SK-N-SH treated with all-trans-retinoic acid at 6 μM for 48 hours (cell line): ENCODE results near the gene SALL1.
A peak's percentile ranks its signal among the peaks of the same experiment; 100 is the strongest.

Experiments
- ATAC-seq: fragments of 200-7000 bp; cut with Tn5 transposase; 3 replicates; pipeline ENCODE4 v1.9.1; 2020; ENCODE audit warnings: mild to moderate bottlenecking, moderate library complexity
- ARNTL ChIP-seq: fragments of 450-650 bp; formaldehyde crosslinking; IDR thresholded peaks from 2 replicates; pipeline ENCODE4 v1.5.0; 2020; ENCODE audit warnings: low read depth, mild to moderate bottlenecking, moderate library complexity, borderline replicate concordance
- BACH2 ChIP-seq: fragments of 250-450 bp; sonication (Bioruptor Pico); IDR thresholded peaks from 2 replicates; pipeline ENCODE4 v1.9.0; 2021; ENCODE audit warnings: mild to moderate bottlenecking, borderline replicate concordance
- CSDC2 ChIP-seq: fragments of 250-450 bp; sonication (Bioruptor Pico); IDR thresholded peaks from 2 replicates; pipeline ENCODE4 v1.5.0; 2020; ENCODE audit warnings: mild to moderate bottlenecking, moderate library complexity
- ESRRG ChIP-seq: fragments of 250-450 bp; sonication (Bioruptor Pico); IDR thresholded peaks from 2 replicates; pipeline ENCODE4 v1.6.1; 2021; ENCODE audit warnings: mild to moderate bottlenecking
- GLIS3 ChIP-seq: fragments of 250-450 bp; sonication (Bioruptor Pico); IDR thresholded peaks from 2 replicates; pipeline ENCODE4 v1.5.0; 2020; ENCODE audit warnings: mild to moderate bottlenecking, moderate library complexity
- ISL1 ChIP-seq: fragments of 250-450 bp; sonication (Bioruptor Pico); IDR thresholded peaks from 2 replicates; pipeline ENCODE4 v2.1.2; 2022; ENCODE audit warnings: mild to moderate bottlenecking, moderate library complexity
- OSR1 ChIP-seq: fragments of 250-450 bp; sonication (Bioruptor Pico); IDR thresholded peaks from 2 replicates; pipeline ENCODE4 v1.8.0; 2022; ENCODE audit warnings: moderate library complexity, mild to moderate bottlenecking, inconsistent platforms
- PPARA ChIP-seq: fragments of 250-450 bp; sonication (Bioruptor Pico); IDR thresholded peaks from 2 replicates; pipeline ENCODE4 v1.5.0; 2020; ENCODE audit warnings: mild to moderate bottlenecking, borderline replicate concordance
- RARB ChIP-seq: fragments of 250-450 bp; sonication (Bioruptor Pico); IDR thresholded peaks from 2 replicates; pipeline ENCODE4 v1.8.0; 2021; ENCODE audit warnings: mild to moderate bottlenecking, moderate library complexity
- SNAI2 ChIP-seq: fragments of 250-450 bp; sonication (Bioruptor Pico); IDR thresholded peaks from 2 replicates; pipeline ENCODE4 v1.5.0; 2020; ENCODE audit warnings: mild to moderate bottlenecking, moderate library complexity
- TCF4 ChIP-seq: fragments of 250-450 bp; sonication (Bioruptor Pico); IDR thresholded peaks from 2 replicates; pipeline ENCODE4 v1.8.0; 2021; ENCODE audit warnings: mild to moderate bottlenecking, moderate library complexity, borderline replicate concordance
- TOX ChIP-seq: fragments of 250-450 bp; sonication (Bioruptor Pico); IDR thresholded peaks from 2 replicates; pipeline ENCODE4 v1.8.0; 2021; ENCODE audit warnings: mild to moderate bottlenecking, moderate library complexity, borderline replicate concordance
- ZC3H10 ChIP-seq: fragments of 250-450 bp; sonication (Bioruptor Pico); IDR thresholded peaks from 2 replicates; pipeline ENCODE4 v1.5.1; 2021; ENCODE audit warnings: mild to moderate bottlenecking, moderate library complexity
- ZFP3 ChIP-seq: fragments of 250-450 bp; sonication (Bioruptor Pico); IDR thresholded peaks from 2 replicates; pipeline ENCODE4 v1.5.0; 2020; ENCODE audit warnings: mild to moderate bottlenecking, moderate library complexity
- ZFP30 ChIP-seq: fragments of 450-650 bp; formaldehyde crosslinking; IDR thresholded peaks from 2 replicates; pipeline ENCODE4 v1.5.0; 2022; ENCODE audit warnings: mild to moderate bottlenecking, moderate library complexity
- ZNF565 ChIP-seq: fragments of 450-650 bp; formaldehyde crosslinking; conservative IDR thresholded peaks from 2 replicates; pipeline ENCODE4 v1.5.0; 2020; ENCODE audit warnings: low read depth, mild to moderate bottlenecking, moderate library complexity
- ZNF70 ChIP-seq: fragments of 450-650 bp; formaldehyde crosslinking; IDR thresholded peaks from 2 replicates; pipeline ENCODE4 v1.5.0; 2020; ENCODE audit warnings: mild to moderate bottlenecking, moderate library complexity
- TF ChIP-seq, protein P1 (sequence below): fragments of 250-450 bp; sonication (Bioruptor Pico); IDR thresholded peaks from 2 replicates; pipeline ENCODE4 v1.8.0; 2021; ENCODE audit warnings: low read depth, mild to moderate bottlenecking, moderate library complexity, borderline replicate concordance
- TF ChIP-seq, protein P2 (sequence below): fragments of 250-450 bp; sonication (Bioruptor Pico); IDR thresholded peaks from 2 replicates; pipeline ENCODE4 v1.8.0; 2020; ENCODE audit warnings: mild to moderate bottlenecking, moderate library complexity, borderline replicate concordance
- TF ChIP-seq, protein P3 (sequence below): fragments of 250-450 bp; sonication (Bioruptor Pico); IDR thresholded peaks from 2 replicates; pipeline ENCODE4 v1.5.1; 2021; ENCODE audit warnings: mild to moderate bottlenecking, moderate library complexity
- TF ChIP-seq, protein P4 (sequence below): fragments of 250-450 bp; sonication (Bioruptor Pico); IDR thresholded peaks from 2 replicates; pipeline ENCODE4 v1.5.1; 2020; ENCODE audit warnings: low read depth, mild to moderate bottlenecking, moderate library complexity

SALL1 gene

DNA sequence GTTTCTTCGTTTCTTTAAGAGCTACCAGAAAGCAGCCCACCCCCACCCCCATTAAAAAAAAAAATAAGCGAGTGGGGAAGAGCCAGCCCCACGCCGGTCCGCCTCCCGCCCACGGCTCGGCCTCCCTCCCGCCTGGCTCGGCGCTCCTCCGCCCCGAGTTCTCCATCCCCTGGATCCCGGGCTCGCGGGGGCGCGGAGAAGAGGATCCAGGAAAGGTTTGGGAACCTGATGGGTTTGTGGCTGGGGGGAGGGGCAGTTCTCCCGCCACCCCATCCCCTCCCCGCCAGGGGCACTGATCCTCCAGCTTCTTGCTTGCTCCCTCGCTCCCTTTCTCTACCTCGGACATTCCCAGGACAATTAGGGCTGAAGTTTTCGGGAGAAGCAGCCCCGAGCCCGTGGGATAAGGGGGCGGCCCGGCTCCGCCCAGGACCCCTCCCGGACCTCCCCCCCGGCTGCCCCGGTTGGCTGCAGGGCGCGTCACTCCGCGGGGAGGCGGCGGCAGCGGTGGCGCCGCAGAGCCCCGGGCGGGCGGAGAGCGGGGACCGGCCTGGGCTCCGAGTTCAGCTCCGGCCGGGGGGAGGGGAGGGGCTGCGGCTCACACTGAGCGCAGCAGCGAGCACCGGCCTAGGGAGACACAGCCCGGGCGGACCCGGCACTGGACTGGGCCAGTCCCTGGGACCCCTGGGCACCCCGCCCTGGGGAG is 1.0 kb upstream of the SALL1 start:
- peak; percentile 56 for ATAC-seq
- TF ChIP-seq ZC3H10 (CRISPR knock-in tag): no peak
- TF ChIP-seq OSR1 (CRISPR knock-in tag): no peak
- TF ChIP-seq ZFP3 (CRISPR knock-in tag): no peak
- no peak for TF ChIP-seq BACH2 (CRISPR knock-in tag)
- no peak for TF ChIP-seq ESRRG (CRISPR knock-in tag)
- no peak for TF ChIP-seq GLIS3 (CRISPR knock-in tag)
- TF ChIP-seq, protein P1, sequence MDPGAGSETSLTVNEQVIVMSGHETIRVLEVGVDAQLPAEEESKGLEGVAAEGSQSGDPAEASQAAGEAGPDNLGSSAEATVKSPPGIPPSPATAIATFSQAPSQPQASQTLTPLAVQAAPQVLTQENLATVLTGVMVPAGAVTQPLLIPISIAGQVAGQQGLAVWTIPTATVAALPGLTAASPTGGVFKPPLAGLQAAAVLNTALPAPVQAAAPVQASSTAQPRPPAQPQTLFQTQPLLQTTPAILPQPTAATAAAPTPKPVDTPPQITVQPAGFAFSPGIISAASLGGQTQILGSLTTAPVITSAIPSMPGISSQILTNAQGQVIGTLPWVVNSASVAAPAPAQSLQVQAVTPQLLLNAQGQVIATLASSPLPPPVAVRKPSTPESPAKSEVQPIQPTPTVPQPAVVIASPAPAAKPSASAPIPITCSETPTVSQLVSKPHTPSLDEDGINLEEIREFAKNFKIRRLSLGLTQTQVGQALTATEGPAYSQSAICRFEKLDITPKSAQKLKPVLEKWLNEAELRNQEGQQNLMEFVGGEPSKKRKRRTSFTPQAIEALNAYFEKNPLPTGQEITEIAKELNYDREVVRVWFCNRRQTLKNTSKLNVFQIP: no peak
- no peak for TF ChIP-seq ZNF70
- TF ChIP-seq ZNF565: no peak
- TF ChIP-seq CSDC2: no peak
- TF ChIP-seq TCF4: no peak
- TF ChIP-seq TOX: no peak
- TF ChIP-seq, protein P2, sequence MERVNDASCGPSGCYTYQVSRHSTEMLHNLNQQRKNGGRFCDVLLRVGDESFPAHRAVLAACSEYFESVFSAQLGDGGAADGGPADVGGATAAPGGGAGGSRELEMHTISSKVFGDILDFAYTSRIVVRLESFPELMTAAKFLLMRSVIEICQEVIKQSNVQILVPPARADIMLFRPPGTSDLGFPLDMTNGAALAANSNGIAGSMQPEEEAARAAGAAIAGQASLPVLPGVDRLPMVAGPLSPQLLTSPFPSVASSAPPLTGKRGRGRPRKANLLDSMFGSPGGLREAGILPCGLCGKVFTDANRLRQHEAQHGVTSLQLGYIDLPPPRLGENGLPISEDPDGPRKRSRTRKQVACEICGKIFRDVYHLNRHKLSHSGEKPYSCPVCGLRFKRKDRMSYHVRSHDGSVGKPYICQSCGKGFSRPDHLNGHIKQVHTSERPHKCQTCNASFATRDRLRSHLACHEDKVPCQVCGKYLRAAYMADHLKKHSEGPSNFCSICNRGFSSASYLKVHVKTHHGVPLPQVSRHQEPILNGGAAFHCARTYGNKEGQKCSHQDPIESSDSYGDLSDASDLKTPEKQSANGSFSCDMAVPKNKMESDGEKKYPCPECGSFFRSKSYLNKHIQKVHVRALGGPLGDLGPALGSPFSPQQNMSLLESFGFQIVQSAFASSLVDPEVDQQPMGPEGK: no peak
- TF ChIP-seq, protein P3, sequence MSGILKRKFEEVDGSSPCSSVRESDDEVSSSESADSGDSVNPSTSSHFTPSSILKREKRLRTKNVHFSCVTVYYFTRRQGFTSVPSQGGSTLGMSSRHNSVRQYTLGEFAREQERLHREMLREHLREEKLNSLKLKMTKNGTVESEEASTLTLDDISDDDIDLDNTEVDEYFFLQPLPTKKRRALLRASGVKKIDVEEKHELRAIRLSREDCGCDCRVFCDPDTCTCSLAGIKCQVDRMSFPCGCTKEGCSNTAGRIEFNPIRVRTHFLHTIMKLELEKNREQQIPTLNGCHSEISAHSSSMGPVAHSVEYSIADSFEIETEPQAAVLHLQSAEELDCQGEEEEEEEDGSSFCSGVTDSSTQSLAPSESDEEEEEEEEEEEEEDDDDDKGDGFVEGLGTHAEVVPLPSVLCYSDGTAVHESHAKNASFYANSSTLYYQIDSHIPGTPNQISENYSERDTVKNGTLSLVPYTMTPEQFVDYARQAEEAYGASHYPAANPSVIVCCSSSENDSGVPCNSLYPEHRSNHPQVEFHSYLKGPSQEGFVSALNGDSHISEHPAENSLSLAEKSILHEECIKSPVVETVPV: no peak
- TF ChIP-seq ARNTL (CRISPR knock-in tag): no peak

DNA sequence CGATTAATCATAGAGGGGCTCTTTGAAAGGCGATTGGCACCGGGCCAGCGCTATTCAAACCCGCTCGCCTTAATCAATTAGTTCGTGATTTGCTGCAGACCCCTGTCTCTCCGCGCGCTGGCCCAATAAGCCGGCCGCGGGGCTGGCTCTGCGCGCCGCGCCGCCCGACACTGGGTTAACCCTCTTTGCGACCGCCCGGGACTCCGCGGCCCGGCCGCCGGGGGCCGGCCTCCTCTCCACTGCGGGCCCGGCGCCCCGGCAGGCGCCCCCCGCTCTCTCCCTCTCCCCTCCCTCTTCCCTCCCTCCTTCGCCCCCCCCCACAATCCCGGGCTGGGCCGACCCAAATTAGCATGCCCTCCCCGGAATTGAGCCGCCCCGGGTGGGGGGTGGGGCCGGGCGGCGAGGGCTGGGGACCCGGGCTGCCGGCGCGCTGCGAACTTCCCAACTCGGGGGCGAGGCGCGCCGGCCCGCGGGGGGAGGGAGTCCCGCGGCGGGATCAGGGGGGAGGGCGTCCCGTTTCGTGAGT is 428 bp upstream of the SALL1 start:
- ATAC-seq: peak; percentile 42; the same call in 2 of the 3 replicates
- no peak for TF ChIP-seq ZFP30 (CRISPR knock-in tag)

DNA sequence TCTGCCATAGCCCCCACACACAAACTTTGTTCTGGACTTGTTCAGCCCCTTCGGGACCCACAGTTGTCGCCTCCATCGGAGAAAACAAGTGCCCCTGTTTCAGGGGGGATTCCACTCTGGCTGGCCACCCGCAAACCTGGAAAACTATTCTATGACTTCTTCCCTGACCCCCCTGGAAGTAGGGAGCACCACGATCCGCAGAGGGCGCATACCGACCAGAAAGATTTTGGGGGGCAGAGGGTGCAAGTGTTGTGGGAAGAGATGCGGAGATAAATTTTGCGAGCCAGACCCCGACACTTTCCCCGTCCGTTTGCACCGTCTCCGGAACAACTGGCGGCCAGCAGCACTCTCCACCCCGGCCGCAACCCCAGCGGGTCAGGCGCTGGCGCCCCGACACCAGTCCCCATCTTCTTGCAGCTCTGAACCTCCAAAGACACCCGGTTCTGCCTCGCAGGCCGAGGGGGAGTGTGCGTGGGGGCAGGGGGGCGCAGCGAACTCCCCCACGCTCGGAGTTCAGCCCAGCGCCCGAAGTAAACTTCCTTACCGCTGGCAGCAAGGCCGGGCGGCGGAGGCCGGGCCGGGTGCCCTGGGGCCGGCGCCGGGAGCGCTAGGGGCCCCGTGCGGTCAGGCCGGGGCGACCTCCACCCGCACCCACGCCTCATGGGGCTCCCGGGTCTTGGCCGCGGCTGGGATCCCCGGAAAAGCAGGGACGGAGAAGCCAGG is 744 bp downstream of the SALL1 start:
- no peak for ATAC-seq
- no peak for TF ChIP-seq OSR1 (CRISPR knock-in tag)
- TF ChIP-seq BACH2 (CRISPR knock-in tag): no peak
- TF ChIP-seq ZFP30 (CRISPR knock-in tag): no peak
- TF ChIP-seq TOX: no peak
- no peak for TF ChIP-seq RARB (CRISPR knock-in tag)
- TF ChIP-seq, protein P2: no peak
- TF ChIP-seq ZC3H10 (CRISPR knock-in tag): no peak
- no peak for TF ChIP-seq CSDC2

DNA sequence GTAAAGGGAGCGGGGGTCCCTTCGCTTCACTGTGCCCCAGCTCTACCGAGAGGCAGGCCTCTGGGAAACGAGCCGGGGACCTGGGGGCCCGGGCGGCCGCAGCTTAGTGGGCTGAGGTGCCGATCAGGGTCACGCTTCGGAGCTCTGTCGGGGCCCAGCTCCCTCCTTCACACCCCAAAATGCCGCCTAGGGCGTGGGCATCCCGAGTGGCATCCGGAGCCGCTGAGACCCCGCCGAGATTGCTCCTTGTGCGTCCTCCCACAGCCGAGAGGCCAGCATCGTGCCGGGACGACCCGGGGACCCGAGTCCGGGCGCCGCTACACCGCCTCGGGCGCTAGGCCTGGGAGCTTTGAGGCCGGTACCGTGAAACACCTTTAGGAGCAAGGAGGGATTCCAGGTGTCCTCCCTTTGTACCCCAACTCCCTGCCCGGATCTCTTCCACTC is 1.3 kb downstream of the SALL1 start:
- no peak for TF ChIP-seq PPARA (CRISPR knock-in tag)
- no peak for ATAC-seq

DNA sequence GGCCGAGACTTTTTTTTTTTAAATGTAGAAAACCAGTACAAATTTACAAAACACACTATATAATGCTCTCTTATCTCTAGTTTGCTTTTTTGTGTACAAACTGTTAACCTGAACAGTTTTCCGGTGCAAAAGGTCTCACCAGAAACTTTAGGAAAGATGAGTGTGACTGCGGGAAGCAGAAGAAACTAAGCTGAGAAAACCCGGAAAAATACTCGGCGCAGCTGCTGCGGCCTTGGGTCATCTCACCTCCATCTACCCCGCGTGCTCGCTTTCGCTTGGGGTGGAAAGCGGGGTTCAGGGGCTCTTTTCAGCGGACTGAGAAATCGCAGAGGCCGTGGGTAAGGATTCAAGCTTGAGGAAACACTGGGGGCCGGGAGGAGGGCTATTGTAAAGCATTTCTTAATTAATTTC is 1.8 kb downstream of the SALL1 start:
- no peak for ATAC-seq
- TF ChIP-seq ESRRG (CRISPR knock-in tag): no peak
- TF ChIP-seq TCF4: no peak
- no peak for TF ChIP-seq ISL1 (CRISPR knock-in tag)
- TF ChIP-seq TOX: no peak
- no peak for TF ChIP-seq ZFP3 (CRISPR knock-in tag)
- no peak for TF ChIP-seq ZC3H10 (CRISPR knock-in tag)
- TF ChIP-seq, protein P4, sequence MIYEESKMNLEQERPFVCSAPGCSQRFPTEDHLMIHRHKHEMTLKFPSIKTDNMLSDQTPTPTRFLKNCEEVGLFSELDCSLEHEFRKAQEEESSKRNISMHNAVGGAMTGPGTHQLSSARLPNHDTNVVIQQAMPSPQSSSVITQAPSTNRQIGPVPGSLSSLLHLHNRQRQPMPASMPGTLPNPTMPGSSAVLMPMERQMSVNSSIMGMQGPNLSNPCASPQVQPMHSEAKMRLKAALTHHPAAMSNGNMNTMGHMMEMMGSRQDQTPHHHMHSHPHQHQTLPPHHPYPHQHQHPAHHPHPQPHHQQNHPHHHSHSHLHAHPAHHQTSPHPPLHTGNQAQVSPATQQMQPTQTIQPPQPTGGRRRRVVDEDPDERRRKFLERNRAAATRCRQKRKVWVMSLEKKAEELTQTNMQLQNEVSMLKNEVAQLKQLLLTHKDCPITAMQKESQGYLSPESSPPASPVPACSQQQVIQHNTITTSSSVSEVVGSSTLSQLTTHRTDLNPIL: no peak
- no peak for TF ChIP-seq ZNF70
- no peak for TF ChIP-seq RARB (CRISPR knock-in tag)
- no peak for TF ChIP-seq SNAI2
- TF ChIP-seq GLIS3 (CRISPR knock-in tag): no peak
- TF ChIP-seq ZFP30 (CRISPR knock-in tag): no peak
- TF ChIP-seq ARNTL (CRISPR knock-in tag): no peak
- TF ChIP-seq, protein P3: no peak
